NK-92 (cell line): Measurements from ENCODE around the gene NOM1.

Experiments used
- DNase-seq: peaks from one replicate; lab custom pipeline; 2025; ENCODE audit not compliant: unreplicated experiment; lab: John Stamatoyannopoulos, UW

NOM1 gene

DNA sequence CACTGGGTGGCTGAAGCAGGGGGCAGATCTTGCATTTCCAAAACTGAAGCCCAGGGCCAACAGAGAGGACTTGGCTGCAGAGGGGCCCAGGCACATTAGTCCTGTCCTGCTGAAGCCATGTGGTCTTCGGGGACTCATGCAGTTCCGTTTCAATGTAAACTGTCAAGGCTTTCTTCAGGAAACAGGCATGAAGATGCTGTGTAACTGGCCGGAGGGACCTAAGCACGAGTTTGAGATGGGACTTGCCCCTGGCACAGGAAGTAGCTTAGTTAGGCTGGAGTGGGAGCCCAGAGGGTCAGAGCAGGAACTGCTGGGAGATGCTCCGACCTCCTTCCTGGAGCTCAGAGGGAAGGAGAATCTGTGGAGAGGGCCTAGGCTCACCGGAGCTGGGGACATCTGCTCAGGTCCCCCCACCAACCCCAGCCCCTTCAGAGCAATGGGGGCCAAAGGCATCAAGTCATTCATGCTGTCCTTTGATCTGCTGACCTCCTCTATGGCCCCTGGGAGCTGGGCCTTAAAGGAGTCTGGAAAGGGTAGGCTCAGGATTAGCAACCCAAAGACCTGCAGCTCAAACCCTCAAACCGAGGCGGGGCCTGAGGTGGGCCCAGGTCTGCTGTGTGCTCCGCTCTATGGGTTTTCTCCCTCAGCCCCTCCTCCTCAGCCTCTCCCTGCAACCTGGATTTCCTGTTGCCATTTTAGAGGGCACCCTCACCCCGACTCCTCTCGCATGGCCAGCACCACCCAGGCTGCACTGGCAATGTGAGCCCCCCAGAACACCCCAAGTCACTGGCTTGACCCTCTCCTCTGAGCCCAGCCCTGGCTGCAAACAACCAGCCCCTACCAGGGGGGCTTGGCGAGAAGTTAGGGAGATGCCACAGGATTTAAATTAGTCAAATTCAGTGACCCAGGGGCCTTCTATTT, 65.4 kb downstream of the NOM1 start:
- DNase-seq, result no peak

DNA sequence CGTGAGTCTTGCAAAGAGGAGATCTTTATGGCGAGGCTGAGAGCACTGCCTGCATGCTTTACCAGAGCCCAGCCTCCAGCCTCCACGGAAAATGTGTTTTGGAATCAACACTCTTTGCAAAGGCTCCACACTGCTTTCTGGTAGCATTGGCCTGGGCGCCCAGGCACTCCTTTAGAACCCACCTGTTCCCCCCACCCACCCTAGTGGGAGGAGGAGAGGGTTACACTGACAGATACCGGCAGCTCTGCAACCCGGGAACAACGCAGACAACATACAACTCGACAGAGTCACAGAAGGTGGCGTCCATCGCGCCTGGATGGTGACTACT, 66.5 kb downstream of the NOM1 start:
- DNase-seq, result no peak

DNA sequence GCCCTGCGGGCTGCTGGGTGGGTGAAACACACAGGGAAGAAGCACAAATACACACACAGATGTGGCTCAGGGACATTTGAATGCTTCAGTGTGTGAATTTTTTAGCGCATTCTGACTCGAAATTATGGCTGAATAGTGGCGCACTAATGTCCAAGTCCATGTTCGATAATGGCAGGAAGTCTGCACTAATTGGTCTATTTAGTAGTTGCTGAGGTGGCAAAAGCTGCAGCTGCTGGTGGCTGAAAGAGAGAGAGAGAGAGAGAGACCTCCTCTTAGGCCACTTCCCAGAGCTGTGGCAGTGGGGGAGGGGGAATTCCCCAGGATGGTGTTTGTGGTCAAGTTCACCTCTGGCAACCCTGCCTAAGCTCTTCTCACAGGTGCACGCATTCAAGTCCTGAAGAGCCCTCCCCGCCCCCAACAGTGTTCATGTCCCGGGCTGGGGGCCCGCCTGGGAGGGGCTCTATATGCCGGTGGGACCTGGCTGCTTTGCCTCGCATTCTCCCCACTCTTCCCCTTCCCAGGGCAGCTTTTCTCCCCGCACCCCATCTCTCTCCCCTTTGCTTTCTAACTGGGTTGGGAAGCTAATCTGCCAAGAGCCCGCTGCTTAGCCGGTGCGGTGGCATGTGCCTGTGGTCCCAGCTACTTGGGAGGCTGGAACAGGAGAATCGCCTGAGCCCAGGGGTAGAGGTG, 67.0 kb downstream of the NOM1 start:
- no peak for DNase-seq

GRCh38 chr7:157017149-157017548, 67.6 kb downstream of the NOM1 start:
- no peak for DNase-seq

- DNase-seq, result no peak
These were observed 68.3 kb downstream of the NOM1 start for GRCh38 chr7:157017603-157018327.

GRCh38 chr7:157018328-157018996, 69.0 kb downstream of the NOM1 start:
- DNase-seq, result no peak

DNA sequence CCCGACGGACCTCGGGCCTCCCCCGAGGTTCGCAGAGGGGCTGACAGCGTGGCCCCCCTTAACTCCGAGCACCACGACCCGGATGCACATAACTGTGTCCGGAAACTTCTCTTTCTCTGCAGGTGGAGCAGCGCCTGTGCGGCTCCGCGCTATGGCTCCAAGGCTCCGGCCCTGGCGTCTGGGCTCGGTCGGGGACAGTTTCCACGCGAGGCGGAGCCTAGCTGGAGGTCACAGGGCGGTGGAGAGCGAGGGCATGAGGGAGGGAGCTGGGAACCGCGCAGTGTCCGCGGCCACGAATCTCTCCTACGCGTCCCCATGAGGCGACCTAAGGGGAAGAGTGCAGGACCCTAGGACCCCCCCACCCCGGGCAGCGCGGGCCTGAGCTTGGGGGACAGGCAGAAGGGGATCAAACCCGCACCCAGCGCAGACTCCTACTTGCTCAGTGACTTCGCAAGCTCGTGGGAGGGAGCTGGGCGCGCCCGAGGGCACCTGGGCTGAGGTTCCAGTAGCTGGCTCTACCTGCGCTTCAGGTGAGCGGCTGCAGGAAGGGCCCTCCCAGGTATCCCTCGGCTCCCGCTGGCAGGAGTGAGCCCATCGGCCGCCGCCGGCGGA, 69.6 kb downstream of the NOM1 start:
- no peak for DNase-seq

DNA sequence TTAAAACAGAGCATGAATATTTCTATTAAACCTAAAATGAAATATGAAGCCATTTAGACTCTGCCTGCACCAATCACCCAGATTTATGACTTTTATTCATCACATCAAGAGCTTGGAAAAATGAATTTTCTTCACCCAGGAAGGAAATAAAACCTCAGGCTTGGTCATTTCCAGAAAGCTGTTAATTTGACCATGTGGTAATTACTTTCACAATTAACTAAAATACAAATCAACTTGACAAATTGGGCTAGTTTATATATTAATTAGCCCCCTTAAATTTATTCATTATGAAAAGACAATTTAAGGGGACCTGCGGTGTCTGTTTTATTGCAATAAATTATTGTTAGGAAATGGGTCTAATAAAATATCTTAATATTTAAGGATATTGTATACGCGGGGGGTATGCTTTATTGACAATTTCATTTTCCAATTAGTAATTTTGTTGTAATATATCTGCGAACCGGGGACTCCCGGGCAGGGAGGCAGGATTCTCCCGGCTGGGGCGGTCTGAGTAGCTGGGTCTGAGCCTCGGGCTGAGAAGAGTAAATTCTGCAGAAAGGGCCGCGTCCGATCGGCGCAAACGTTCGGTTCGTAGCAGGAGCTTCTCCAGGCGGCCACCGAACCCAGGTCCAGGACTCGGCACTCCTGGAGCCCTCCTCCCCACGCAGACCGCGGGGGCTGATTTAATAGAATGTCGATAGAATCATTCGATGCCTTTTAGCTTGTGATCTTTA, 70.4 kb downstream of the NOM1 start:
- no peak for DNase-seq

GRCh38 chr7:157020514-157021070, 71.1 kb downstream of the NOM1 start:
- DNase-seq, result no peak

DNA sequence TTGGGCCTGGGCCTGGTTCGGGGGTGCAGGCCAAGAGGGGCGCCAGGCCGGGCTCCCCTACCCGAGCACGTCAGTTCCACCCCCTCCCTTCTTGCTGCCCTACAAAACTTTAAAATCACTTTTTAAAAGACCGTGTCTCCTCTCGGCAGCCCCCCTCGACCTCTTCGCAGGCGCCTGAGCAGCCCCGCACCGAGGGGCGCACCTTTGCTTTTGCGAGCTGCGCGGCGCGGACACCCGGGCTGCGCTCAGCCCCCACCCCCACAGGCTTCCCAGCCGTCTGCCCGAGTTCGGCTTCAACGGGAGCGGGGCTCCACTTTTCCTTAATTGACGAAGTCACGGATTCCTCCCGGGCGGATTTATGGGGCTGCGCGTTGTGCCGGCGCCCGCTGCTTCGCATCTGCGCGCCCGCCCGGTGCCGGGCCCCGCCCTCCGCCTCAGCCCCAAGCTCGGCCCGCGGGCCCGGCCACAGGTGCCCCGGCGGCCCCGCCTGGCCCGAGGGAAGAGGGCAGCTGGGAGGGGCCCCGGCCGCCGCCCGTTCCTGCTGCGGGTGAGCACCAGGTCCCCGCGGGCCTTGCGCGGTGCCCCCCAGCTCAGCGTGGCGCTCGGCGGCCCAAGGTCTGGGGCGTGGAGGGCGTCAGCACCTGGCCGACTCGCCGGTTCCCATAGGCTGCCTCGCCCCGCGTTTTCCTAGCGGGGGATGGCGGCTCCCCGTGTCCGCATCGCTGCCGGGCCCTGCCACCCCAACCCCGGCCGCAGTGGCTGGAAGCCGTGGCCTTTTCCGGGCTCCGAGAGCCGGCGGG, 71.8 kb downstream of the NOM1 start:
- DNase-seq, result no peak

- no peak for DNase-seq
These were observed 72.6 kb downstream of the NOM1 start for GRCh38 chr7:157021871-157022680.
